ENCODE data around the gene ERCC6L. TPM values are rescaled to one million over a fixed set of nuclear protein-coding genes. Genes with fewer than 3 reads are reported as not detected.

ERCC6L gene
- total RNA-seq, 1 experiment from 2014 or later: 14.6 TPM

DNA sequence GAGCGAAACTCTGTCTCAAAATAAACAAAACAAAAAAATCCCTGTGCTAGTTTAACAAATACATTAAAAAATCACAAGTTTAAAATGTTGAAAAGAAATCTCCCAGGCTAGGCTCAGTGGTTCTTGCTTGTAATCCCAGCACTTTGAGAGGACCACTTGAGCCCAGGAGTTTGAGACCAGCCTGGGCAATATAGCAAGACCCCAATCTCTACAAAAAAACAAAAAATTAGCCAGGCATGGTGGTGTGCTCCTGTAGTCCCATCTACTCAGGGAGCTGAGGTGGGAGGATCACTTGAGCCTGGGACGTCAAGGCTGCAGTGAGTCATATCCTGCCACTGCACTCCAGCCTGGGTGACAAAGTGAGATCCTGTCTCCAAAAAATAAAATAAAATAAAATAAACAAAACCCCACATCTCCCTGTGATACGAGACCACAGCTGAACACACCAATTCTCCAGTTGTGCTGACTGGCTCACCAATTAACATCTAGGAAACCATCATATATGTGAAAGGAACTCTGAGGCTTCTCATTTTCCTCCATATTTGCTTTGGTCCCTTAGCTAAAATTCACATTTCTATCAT lies 30.9 kb upstream of the ERCC6L start:
- peak; percentile 67 for ATAC-seq
- ChIA-PET CTCF (no interaction called here), POLR2A (ENCODE audit: unreplicated experiment) (no interaction called here)
- BruUV-seq (replicated peaks): no TSS peak
- H3F3A ChIP-seq (ENCODE audit: low read length, unreplicated experiment): peaks cover 20% of the 10 kb centered on the region
- intact Hi-C loops (cut with micrococcal nuclease): no loop called here
- H3K27ac ChIP-seq (ENCODE audit: low read length): peak overlapping the region; percentile 75
- peak; percentile 61 for DNase-seq
- TF ChIP-seq EZH2 (IDR thresholded peaks at IDR 0.05; ENCODE audit: low read length, unreplicated experiment): no peak
- no peak for TF ChIP-seq EZH2phosphoT487 (IDR thresholded peaks at IDR 0.05; ENCODE audit: borderline replicate concordance, low read length)
- TF ChIP-seq, protein P1, sequence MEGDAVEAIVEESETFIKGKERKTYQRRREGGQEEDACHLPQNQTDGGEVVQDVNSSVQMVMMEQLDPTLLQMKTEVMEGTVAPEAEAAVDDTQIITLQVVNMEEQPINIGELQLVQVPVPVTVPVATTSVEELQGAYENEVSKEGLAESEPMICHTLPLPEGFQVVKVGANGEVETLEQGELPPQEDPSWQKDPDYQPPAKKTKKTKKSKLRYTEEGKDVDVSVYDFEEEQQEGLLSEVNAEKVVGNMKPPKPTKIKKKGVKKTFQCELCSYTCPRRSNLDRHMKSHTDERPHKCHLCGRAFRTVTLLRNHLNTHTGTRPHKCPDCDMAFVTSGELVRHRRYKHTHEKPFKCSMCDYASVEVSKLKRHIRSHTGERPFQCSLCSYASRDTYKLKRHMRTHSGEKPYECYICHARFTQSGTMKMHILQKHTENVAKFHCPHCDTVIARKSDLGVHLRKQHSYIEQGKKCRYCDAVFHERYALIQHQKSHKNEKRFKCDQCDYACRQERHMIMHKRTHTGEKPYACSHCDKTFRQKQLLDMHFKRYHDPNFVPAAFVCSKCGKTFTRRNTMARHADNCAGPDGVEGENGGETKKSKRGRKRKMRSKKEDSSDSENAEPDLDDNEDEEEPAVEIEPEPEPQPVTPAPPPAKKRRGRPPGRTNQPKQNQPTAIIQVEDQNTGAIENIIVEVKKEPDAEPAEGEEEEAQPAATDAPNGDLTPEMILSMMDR (conservative IDR thresholded peaks at IDR 0.05; ENCODE audit: low read depth, low read length): no peak
- peaks cover 52% of the 10 kb centered on the region for H3K4me1 ChIP-seq (ENCODE audit: insufficient read depth, low read length)
- H3K9ac ChIP-seq (ENCODE audit: low read length): peak overlapping the region; percentile 15; the same call in 1 of the 2 replicates
- H3K4me2 ChIP-seq (ENCODE audit: low read length): peak overlapping the region; percentile 53; the same call in 1 of the 2 replicates
- peaks cover 66% of the 10 kb centered on the region for H3K36me3 ChIP-seq (ENCODE audit: low read depth, low read length)
- H3K9me3 ChIP-seq (ENCODE audit: low read length): no peaks in the 10 kb centered on the region
- H3K4me3 ChIP-seq (ENCODE audit: low read length): no peak overlapping the region
- peaks cover 40% of the 10 kb centered on the region for H3K79me2 ChIP-seq (ENCODE audit: low read length)
- H3K9me2 ChIP-seq (replicated peaks; ENCODE audit: low read length): no peaks in the 10 kb centered on the region
- no peak overlapping the region for H2AFZ ChIP-seq (ENCODE audit: low read length)
- H4K20me1 ChIP-seq (ENCODE audit: low read length): peaks cover 53% of the 10 kb centered on the region
- H3K27me3 ChIP-seq (ENCODE audit: low read length): no peaks in the 10 kb centered on the region

GRCh38 chrX:72268597-72269365 lies 30.0 kb upstream of the ERCC6L start:
- Histone ChIP-seq H3F3A (ENCODE audit: low read length, unreplicated experiment) (peaks cover 14% of the 10 kb centered on the region), H3K9me2 (replicated peaks; ENCODE audit: low read length) (no peaks in the 10 kb centered on the region), H3K4me2 (ENCODE audit: low read length) (no peak overlapping the region), H3K4me3 (ENCODE audit: low read length) (no peak overlapping the region), H2AFZ (ENCODE audit: low read length) (no peak overlapping the region), H3K79me2 (ENCODE audit: low read length) (peaks cover 30% of the 10 kb centered on the region), H3K27me3 (ENCODE audit: low read length) (no peaks in the 10 kb centered on the region), H3K4me1 (ENCODE audit: insufficient read depth, low read length) (peaks cover 42% of the 10 kb centered on the region), H3K27ac (ENCODE audit: low read length) (peak overlapping the region; percentile 75), H3K9ac (ENCODE audit: low read length) (no peak overlapping the region), H3K9me3 (ENCODE audit: low read length) (no peaks in the 10 kb centered on the region), H3K36me3 (ENCODE audit: low read depth, low read length) (peaks cover 56% of the 10 kb centered on the region), H4K20me1 (ENCODE audit: low read length) (peaks cover 43% of the 10 kb centered on the region)
- no TSS peak for BruUV-seq (replicated peaks)
- ATAC-seq: no peak
- no peak for DNase-seq
- CTCF ChIA-PET: no interaction called here
- intact Hi-C loops (cut with micrococcal nuclease): no loop called here
- POLR2A ChIA-PET (ENCODE audit: unreplicated experiment): no interaction called here
- TF ChIP-seq EZH2phosphoT487 (IDR thresholded peaks at IDR 0.05; ENCODE audit: borderline replicate concordance, low read length) (no peak), EZH2 (IDR thresholded peaks at IDR 0.05; ENCODE audit: low read length, unreplicated experiment) (no peak)
- TF ChIP-seq, protein P1 (conservative IDR thresholded peaks at IDR 0.05; ENCODE audit: low read depth, low read length): no peak

- Histone ChIP-seq H3K9me2 (replicated peaks; ENCODE audit: low read length) (no peaks in the 10 kb centered on the region), H3K4me3 (ENCODE audit: low read length) (no peak overlapping the region), H3K4me2 (ENCODE audit: low read length) (no peak overlapping the region), H3K79me2 (ENCODE audit: low read length) (peaks cover 4% of the 10 kb centered on the region; the same call in 1 of the 2 replicates), H3K9ac (ENCODE audit: low read length) (no peak overlapping the region), H3K36me3 (ENCODE audit: low read depth, low read length) (peaks cover 25% of the 10 kb centered on the region), H3K9me3 (ENCODE audit: low read length) (no peaks in the 10 kb centered on the region), H3K4me1 (ENCODE audit: insufficient read depth, low read length) (peaks cover 9% of the 10 kb centered on the region), H3F3A (ENCODE audit: low read length, unreplicated experiment) (no peaks in the 10 kb centered on the region), H2AFZ (ENCODE audit: low read length) (no peak overlapping the region), H3K27ac (ENCODE audit: low read length) (no peak overlapping the region), H3K27me3 (ENCODE audit: low read length) (no peaks in the 10 kb centered on the region), H4K20me1 (ENCODE audit: low read length) (peaks cover 12% of the 10 kb centered on the region)
- no peak for ATAC-seq
- TF ChIP-seq, protein P1 (conservative IDR thresholded peaks at IDR 0.05; ENCODE audit: low read depth, low read length): no peak
- TF ChIP-seq EZH2phosphoT487 (IDR thresholded peaks at IDR 0.05; ENCODE audit: borderline replicate concordance, low read length) (no peak), EZH2 (IDR thresholded peaks at IDR 0.05; ENCODE audit: low read length, unreplicated experiment) (no peak)
- no peak for DNase-seq
- intact Hi-C loops (cut with micrococcal nuclease): no loop called here
- BruUV-seq (replicated peaks): no TSS peak
- POLR2A ChIA-PET (ENCODE audit: unreplicated experiment): no interaction called here
- CTCF ChIA-PET: no interaction called here
These were observed 26.4 kb upstream of the ERCC6L start for GRCh38 chrX:72265263-72265662.

Measured in PC-3 (cell line).